HG02943 (cell line): ENCODE results near the gene TOMM40.
"Not testable (repeated sequence)": the region's sequence is repeated elsewhere in the genome, so short reads cannot be mapped to it uniquely, and the experiment has no call there.

ENCODE experiments used
- ATAC-seq: cut with Tn5 transposase; IDR thresholded peaks from one replicate; pipeline ENCODE4 v1.9.1; 2021; ENCODE audit warnings: mild to moderate bottlenecking, low read depth, moderate library complexity; ENCODE audit not compliant: unreplicated experiment

Gene TOMM40

DNA sequence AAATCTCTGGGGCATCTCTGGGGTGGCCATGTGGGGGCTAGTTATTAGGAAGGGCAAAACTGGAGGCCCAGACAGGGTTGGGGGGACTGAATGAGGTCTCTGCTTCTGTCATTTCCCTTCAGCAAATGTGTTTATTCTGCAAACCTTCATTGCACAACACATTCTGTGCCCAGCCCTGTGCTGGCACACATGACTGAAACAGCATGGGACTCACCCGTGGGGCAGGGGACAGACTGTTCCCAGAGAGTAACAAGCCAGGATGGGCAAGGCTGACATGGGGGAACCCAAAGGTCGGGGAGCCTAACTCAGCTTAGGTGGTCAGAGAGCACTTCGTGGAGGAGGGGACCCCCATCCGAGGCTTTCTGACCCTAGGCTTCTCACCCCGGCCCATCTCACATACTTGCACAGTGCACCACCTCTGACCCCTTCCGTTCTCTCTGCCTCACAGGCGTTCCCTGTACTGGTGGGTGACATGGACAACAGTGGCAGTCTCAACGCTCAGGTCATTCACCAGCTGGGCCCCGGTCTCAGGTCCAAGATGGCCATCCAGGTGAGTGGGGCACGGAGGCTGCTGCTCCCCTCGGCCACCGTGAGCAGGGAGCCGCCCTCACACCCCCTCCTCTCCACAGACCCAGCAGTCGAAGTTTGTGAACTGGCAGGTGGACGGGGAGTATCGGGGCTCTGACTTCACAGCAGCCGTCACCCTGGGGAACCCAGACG is 2.4 kb downstream of the TOMM40 start:
- no peak for ATAC-seq

DNA sequence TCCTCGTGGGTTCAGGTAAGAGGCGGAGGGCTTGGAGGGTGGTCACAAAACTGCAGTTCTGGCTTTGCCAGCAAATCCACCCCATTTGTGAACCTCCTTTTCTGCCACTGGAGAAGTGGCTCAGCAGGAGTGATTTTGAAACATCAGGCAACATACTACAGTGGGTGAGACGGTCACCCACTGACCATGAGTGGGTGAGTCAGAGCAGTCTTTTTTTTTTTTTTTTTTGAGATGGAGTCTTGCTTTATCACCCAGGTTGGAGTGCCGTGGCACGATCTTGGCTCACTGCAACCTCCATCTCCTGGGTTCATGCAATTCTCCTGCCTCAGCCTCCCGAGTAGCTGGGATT is 3.0 kb downstream of the TOMM40 start:
- no peak for ATAC-seq

DNA sequence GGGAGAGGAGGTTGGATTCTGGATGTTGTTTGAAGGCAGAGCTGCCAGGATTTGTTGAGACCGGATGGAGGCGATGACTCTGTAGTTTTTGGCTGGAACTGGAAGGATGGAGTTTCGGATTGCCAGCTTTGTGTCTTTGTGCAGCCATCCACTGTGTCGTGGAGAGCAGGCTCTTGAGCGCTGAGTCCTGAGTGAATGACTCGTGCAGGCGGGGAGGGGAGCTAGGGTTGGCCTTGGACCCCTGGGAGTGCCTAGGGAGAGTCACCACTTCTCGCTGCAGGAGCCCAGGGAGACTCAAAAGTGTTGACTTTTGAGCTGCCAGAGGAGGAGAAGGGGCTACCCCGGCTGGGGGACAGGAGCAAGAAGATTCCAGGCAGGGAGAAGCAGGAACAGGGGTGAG is 3.9 kb downstream of the TOMM40 start:
- no peak for ATAC-seq

DNA sequence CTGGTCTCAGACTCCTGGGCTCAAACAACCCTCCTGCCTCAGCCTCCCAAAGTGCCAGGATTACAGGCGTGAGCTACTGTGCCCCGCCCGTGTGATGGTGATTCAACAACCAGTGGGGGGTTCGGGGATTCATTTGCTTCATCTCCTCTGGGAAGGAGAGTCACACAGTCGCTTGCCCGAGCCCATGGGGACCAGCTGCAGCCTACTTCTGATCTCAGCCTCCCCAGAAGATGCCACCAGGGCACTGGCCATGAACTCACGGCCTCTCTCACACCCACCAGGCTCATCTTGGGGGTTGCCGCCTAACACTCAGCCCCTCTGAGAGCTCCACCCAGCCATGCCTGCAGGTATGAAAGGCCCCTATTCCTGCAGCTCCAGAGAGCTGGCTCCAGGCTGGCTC is 6.8 kb downstream of the TOMM40 start:
- ATAC-seq = no peak

DNA sequence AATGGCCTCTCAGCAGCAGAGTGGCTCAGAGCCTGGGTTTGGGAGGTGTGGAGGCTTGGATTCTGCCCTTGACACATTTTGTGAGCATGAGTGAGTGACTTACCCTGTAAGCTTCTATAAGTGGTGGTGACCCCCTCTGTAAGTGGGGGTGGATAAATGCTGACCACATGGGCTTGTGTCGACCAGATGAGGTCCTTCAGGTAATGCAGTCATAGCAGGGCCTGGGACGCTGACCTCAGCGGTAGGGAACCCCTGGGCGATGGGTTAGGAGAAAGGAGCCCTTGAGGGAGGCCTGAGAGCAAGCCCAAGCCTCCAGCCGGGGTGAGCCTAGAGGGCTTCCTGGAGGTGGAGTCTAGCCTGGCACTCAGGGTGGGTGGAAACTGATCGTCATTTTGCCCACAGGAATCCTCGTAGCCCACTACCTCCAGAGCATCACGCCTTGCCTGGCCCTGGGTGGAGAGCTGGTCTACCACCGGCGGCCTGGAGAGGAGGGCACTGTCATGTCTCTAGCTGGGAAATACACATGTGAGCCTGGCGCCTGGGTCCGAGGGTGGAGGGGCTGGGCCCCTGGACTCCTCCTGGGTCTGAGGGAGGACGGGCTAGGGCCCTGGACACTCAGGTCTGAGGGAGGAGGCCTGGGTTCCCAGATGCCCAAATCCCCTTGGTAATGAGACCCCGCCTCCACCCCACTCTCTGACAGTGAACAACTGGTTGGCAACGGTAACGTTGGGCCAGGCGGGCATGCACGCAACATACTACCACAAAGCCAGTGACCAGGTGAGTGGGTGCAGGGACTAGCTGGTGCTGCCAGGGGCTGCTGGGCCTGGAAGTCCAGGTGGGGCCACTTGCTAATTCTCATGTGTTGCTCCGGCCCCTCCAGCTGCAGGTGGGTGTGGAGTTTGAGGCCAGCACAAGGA is 9.5 kb downstream of the TOMM40 start:
- no peak for ATAC-seq

DNA sequence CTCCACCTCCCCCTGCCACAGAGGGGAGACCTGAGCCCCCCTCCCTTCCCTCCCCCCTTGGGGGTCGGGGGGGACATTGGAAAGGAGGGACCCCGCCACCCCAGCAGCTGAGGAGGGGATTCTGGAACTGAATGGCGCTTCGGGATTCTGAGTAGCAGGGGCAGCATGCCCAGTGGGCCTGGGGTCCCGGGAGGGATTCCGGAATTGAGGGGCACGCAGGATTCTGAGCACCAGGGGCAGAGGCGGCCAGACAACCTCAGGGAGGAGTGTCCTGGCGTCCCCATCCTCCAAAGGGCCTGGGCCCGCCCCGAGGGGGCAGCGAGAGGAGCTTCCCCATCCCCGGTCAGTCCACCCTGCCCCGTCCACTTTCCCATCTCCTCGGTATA is 12.2 kb downstream of the TOMM40 start:
- no peak for ATAC-seq

DNA sequence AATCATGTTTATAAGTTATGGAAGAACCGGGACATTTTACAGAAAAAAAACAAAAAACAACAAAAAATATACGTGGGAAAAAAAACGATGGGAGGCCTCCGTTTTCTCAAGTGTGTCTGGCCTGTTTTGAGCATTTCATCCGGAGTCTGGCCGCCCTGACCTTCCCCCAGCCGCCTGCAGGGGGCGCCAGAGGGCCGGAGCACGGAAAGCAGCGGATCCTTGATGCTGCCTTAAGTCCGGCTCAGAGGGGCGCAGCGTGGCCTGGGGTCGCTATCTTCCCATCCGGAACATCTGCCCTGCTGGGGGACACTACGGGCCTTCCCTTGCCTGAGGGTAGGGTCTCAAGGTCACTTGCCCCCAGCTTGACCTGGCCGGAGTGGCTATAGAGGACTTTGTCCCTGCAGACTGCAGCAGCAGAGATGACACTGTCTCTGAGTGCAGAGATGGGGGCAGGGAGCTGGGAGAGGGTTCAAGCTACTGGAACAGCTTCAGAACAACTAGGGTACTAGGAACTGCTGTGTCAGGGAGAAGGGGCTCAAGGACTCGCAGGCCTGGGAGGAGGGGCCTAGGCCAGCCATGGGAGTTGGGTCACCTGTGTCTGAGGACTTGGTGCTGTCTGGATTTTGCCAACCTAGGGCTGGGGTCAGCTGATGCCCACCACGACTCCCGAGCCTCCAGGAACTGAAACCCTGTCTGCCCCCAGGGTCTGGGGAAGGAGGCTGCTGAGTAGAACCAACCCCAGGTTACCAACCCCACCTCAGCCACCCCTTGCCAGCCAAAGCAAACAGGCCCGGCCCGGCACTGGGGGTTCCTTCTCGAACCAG is 12.8 kb downstream of the TOMM40 start:
- no peak for ATAC-seq

DNA sequence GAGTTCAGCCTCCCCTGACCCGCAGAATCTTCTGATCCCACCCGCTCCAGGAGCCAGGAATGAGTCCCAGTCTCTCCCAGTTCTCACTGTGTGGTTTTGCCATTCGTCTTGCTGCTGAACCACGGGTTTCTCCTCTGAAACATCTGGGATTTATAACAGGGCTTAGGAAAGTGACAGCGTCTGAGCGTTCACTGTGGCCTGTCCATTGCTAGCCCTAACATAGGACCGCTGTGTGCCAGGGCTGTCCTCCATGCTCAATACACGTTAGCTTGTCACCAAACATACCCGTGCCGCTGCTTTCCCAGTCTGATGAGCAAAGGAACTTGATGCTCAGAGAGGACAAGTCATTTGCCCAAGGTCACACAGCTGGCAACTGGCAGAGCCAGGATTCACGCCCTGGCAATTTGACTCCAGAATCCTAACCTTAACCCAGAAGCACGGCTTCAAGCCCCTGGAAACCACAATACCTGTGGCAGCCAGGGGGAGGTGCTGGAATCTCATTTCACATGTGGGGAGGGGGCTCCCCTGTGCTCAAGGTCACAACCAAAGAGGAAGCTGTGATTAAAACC is 13.5 kb downstream of the TOMM40 start:
- no peak for ATAC-seq

DNA sequence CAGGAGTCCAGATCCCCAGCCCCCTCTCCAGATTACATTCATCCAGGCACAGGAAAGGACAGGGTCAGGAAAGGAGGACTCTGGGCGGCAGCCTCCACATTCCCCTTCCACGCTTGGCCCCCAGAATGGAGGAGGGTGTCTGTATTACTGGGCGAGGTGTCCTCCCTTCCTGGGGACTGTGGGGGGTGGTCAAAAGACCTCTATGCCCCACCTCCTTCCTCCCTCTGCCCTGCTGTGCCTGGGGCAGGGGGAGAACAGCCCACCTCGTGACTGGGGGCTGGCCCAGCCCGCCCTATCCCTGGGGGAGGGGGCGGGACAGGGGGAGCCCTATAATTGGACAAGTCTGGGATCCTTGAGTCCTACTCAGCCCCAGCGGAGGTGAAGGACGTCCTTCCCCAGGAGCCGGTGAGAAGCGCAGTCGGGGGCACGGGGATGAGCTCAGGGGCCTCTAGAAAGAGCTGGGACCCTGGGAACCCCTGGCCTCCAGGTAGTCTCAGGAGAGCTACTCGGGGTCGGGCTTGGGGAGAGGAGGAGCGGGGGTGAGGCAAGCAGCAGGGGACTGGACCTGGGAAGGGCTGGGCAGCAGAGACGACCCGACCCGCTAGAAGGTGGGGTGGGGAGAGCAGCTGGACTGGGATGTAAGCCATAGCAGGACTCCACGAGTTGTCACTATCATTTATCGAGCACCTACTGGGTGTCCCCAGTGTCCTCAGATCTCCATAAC is 14.5 kb downstream of the TOMM40 start, which contains the start of gene APOE:
TSS of gene APOE (plus strand) at position 360 of the 724 bp plus-strand sequence. CDS start 829 bp downstream, outside the sequence.
- no peak for ATAC-seq

DNA sequence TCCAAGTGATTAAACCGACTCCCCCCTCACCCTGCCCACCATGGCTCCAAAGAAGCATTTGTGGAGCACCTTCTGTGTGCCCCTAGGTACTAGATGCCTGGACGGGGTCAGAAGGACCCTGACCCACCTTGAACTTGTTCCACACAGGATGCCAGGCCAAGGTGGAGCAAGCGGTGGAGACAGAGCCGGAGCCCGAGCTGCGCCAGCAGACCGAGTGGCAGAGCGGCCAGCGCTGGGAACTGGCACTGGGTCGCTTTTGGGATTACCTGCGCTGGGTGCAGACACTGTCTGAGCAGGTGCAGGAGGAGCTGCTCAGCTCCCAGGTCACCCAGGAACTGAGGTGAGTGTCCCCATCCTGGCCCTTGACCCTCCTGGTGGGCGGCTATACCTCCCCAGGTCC is 16.6 kb downstream of the TOMM40 start:
- ATAC-seq = no peak

DNA sequence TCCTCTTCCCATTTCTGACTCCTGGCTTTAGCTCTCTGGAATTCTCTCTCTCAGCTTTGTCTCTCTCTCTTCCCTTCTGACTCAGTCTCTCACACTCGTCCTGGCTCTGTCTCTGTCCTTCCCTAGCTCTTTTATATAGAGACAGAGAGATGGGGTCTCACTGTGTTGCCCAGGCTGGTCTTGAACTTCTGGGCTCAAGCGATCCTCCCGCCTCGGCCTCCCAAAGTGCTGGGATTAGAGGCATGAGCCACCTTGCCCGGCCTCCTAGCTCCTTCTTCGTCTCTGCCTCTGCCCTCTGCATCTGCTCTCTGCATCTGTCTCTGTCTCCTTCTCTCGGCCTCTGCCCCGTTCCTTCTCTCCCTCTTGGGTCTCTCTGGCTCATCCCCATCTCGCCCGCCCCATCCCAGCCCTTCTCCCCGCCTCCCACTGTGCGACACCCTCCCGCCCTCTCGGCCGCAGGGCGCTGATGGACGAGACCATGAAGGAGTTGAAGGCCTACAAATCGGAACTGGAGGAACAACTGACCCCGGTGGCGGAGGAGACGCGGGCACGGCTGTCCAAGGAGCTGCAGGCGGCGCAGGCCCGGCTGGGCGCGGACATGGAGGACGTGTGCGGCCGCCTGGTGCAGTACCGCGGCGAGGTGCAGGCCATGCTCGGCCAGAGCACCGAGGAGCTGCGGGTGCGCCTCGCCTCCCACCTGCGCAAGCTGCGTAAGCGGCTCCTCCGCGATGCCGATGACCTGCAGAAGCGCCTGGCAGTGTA is 17.2 kb downstream of the TOMM40 start:
- ATAC-seq = no peak

DNA sequence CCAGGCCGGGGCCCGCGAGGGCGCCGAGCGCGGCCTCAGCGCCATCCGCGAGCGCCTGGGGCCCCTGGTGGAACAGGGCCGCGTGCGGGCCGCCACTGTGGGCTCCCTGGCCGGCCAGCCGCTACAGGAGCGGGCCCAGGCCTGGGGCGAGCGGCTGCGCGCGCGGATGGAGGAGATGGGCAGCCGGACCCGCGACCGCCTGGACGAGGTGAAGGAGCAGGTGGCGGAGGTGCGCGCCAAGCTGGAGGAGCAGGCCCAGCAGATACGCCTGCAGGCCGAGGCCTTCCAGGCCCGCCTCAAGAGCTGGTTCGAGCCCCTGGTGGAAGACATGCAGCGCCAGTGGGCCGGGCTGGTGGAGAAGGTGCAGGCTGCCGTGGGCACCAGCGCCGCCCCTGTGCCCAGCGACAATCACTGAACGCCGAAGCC is 17.8 kb downstream of the TOMM40 start:
- no peak for ATAC-seq

DNA sequence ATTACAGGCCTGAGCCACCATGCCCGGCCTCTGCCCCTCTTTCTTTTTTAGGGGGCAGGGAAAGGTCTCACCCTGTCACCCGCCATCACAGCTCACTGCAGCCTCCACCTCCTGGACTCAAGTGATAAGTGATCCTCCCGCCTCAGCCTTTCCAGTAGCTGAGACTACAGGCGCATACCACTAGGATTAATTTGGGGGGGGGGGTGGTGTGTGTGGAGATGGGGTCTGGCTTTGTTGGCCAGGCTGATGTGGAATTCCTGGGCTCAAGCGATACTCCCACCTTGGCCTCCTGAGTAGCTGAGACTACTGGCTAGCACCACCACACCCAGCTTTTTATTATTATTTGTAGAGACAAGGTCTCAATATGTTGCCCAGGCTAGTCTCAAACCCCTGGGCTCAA is 18.7 kb downstream of the TOMM40 start:
- no peak for ATAC-seq

DNA sequence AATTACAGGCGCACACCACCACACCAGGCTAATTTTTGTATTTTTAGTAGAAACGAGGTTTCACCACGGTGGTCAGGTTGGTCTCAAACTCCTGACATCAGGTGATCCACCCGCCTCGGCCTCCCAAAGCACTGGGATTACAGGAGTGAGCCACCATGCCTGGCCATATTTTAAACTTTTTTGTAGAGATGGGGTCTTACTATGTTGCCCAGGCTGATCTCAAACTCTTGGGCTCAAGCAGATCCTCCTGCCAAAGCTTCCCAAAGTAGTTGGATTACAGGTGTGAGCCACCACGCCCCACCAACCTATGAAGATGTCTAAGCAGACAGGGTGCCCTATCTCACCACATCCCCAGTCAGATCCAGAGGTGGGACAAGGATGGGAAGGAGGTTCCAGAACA is 20.8 kb downstream of the TOMM40 start:
- ATAC-seq = not testable (repeated sequence)

DNA sequence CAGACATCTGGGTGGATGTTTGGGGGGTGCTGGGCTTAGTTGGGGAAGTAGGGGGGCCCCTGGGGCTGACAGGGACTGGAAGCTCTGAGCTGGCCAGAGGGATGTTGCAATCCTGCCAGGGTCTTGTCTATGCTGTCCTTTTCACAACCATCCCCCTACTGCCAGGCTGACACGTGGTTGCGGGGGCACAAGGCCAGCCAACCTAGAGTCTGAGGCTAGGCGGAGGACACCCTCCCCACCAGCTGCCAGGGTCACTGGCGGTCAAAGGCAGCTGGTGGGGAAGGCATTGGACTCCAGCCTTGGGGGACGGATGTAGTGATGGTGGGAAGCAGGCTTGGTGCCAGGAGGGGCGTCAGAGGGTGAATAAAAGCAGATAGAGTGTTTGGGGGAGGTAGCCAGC is 21.8 kb downstream of the TOMM40 start:
- no peak for ATAC-seq

DNA sequence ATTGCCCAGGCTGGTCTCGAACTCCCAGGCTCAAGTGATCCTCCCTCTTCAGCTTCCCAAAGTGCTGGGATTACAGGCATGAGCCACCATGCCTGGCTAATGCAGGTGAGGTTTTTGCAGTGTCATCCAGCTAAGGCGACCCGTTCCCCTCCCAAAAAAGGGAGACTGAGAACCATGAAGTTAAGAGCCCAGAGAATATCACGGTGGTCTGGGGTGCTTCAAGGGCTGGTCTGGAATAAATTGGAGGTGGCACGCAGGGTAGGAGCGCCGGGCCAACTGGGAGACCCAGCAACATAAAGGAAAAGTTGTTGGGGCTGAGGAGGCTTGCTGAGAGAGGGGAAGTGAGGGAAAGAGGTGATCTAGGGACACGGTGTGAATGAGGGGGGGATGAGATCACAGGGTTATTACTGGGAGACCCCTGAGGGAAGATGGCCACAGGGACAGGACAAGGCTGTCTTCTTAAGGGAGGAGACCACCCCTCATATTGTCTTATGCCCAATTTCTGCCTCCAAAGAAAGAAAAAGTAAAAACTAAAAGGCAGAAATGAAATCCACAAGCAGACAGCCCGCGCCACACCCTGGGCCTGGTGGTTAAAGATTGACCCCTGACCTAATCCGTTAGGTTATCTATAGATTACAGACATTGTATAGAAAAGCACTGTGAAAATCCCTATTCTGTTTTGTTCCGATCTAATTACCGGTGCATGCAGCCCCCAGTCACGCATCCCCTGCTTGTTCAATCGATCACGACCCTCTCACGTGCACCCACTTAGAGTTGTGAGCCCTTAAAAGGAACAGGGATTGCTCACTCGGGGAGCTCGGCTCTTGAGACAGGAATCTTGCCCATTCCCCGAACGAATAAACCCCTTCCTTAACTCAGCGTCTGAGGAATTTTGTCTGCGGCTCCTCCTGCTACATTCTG is 22.7 kb downstream of the TOMM40 start:
- ATAC-seq = not testable (repeated sequence)

DNA sequence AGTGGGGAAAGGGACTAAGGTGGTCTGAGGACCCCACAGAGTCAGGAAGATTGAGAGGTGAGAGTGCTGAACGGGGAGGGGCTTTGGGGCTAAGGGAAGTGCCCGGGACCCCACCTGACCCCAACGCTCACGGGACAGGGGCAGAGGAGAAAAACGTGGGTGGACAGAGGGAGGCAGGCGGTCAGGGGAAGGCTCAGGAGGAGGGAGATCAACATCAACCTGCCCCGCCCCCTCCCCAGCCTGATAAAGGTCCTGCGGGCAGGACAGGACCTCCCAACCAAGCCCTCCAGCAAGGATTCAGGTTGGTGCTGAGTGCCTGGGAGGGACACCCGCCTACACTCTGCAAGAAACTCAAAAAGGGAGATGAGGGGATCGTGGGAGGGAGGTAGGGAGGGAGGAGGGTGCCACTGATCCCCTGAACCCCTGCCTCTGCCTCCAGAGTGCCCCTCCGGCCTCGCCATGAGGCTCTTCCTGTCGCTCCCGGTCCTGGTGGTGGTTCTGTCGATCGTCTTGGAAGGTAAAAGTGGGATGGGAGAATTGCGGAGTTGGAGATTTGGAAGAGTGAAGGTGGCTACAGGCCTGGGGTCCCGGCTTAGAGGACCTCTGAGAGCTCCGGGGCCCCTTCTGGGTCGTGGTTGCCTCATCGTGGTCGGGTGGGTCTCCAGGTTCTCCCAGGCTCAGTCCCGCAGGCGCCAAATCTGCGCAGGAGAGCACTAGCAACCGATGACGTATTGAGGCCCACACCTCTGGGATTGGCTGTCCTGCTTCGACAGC is 23.6 kb downstream of the TOMM40 start, which contains the start of gene APOC1:
TSS of gene APOC1 (plus strand) at position 176 of the 774 bp plus-strand sequence. CDS start at position 460, 284 bp downstream.
- ATAC-seq = peak; percentile 83
